ENCODE results near the gene TNFRSF1B.

Gene TNFRSF1B

GRCh38 chr1:12167493-12168429 is 970 bp downstream of the TNFRSF1B start:
- peaks cover 17% of the 10 kb centered on the region for H3K4me1 ChIP-seq (ENCODE audit: control insufficient read depth, low read length)
- TF ChIP-seq EZH2phosphoT487 (IDR thresholded peaks at IDR 0.05; ENCODE audit: borderline replicate concordance, low read length) = peak; percentile 85; the same call in 1 of the 2 replicates
- TF ChIP-seq CTCF (IDR thresholded peaks at IDR 0.05; ENCODE audit: low read depth, low read length, poor library complexity, severe bottlenecking) = no peak
- no peak overlapping the region for H3K27ac ChIP-seq (ENCODE audit: low read depth, low read length)
- H3K9me2 ChIP-seq (replicated peaks; ENCODE audit: control insufficient read depth, low read length) = no peaks in the 10 kb centered on the region
- H3K4me3 ChIP-seq (ENCODE audit: low read length) = no peak overlapping the region
- H3K9me3 ChIP-seq (ENCODE audit: control insufficient read depth, insufficient read depth, low read length) = no peaks in the 10 kb centered on the region
- no peaks in the 10 kb centered on the region for H3K79me2 ChIP-seq (ENCODE audit: control insufficient read depth, low read length)
- H3F3A ChIP-seq (ENCODE audit: control insufficient read depth, insufficient read depth) = 0 out of 2 replicates have a peak, but pooled peaks cover 2% of the 10 kb centered on the region
- H3K36me3 ChIP-seq (ENCODE audit: control insufficient read depth, low read length) = no peaks in the 10 kb centered on the region
- H4K20me1 ChIP-seq (ENCODE audit: control insufficient read depth, insufficient read depth, low read depth, low read length) = peaks cover 7% of the 10 kb centered on the region; the same call in 1 of the 2 replicates
- H3K4me2 ChIP-seq (ENCODE audit: low read length) = peak overlapping the region; percentile 55
- H3K27me3 ChIP-seq (ENCODE audit: control insufficient read depth, low read length) = peaks cover 84% of the 10 kb centered on the region

GRCh38 chr1:12168451-12169160 is 1.8 kb downstream of the TNFRSF1B start:
- H3K4me1 ChIP-seq (ENCODE audit: control insufficient read depth, low read length) = peaks cover 21% of the 10 kb centered on the region
- H3F3A ChIP-seq (ENCODE audit: control insufficient read depth, insufficient read depth) = 0 out of 2 replicates have a peak, but pooled peaks cover 2% of the 10 kb centered on the region
- H3K36me3 ChIP-seq (ENCODE audit: control insufficient read depth, low read length) = no peaks in the 10 kb centered on the region
- H3K27ac ChIP-seq (ENCODE audit: low read depth, low read length) = no peak overlapping the region
- H4K20me1 ChIP-seq (ENCODE audit: control insufficient read depth, insufficient read depth, low read depth, low read length) = peaks cover 11% of the 10 kb centered on the region; the same call in 1 of the 2 replicates
- no peak overlapping the region for H3K4me2 ChIP-seq (ENCODE audit: low read length)
- peaks cover 89% of the 10 kb centered on the region for H3K27me3 ChIP-seq (ENCODE audit: control insufficient read depth, low read length)
- no peak for TF ChIP-seq CTCF (IDR thresholded peaks at IDR 0.05; ENCODE audit: low read depth, low read length, poor library complexity, severe bottlenecking)
- no peak for TF ChIP-seq EZH2phosphoT487 (IDR thresholded peaks at IDR 0.05; ENCODE audit: borderline replicate concordance, low read length)
- no peaks in the 10 kb centered on the region for H3K9me2 ChIP-seq (replicated peaks; ENCODE audit: control insufficient read depth, low read length)
- no peaks in the 10 kb centered on the region for H3K9me3 ChIP-seq (ENCODE audit: control insufficient read depth, insufficient read depth, low read length)
- H3K79me2 ChIP-seq (ENCODE audit: control insufficient read depth, low read length) = no peaks in the 10 kb centered on the region
- no peak overlapping the region for H3K4me3 ChIP-seq (ENCODE audit: low read length)

GRCh38 chr1:12169442-12170135 is 2.8 kb downstream of the TNFRSF1B start:
- Histone ChIP-seq H3K9me3 (ENCODE audit: control insufficient read depth, insufficient read depth, low read length) (no peaks in the 10 kb centered on the region), H3K4me2 (ENCODE audit: low read length) (no peak overlapping the region), H3K4me3 (ENCODE audit: low read length) (no peak overlapping the region), H3K4me1 (ENCODE audit: control insufficient read depth, low read length) (peaks cover 25% of the 10 kb centered on the region), H3K36me3 (ENCODE audit: control insufficient read depth, low read length) (no peaks in the 10 kb centered on the region), H3F3A (ENCODE audit: control insufficient read depth, insufficient read depth) (0 out of 2 replicates have a peak, but pooled peaks cover 2% of the 10 kb centered on the region), H3K9me2 (replicated peaks; ENCODE audit: control insufficient read depth, low read length) (no peaks in the 10 kb centered on the region), H4K20me1 (ENCODE audit: control insufficient read depth, insufficient read depth, low read depth, low read length) (peaks cover 11% of the 10 kb centered on the region; the same call in 1 of the 2 replicates), H3K27me3 (ENCODE audit: control insufficient read depth, low read length) (peaks cover 91% of the 10 kb centered on the region), H3K79me2 (ENCODE audit: control insufficient read depth, low read length) (no peaks in the 10 kb centered on the region), H3K27ac (ENCODE audit: low read depth, low read length) (no peak overlapping the region)
- TF ChIP-seq CTCF (IDR thresholded peaks at IDR 0.05; ENCODE audit: low read depth, low read length, poor library complexity, severe bottlenecking) (no peak), EZH2phosphoT487 (IDR thresholded peaks at IDR 0.05; ENCODE audit: borderline replicate concordance, low read length) (no peak)

All from DOHH2 (cell line).